Spleen (tissue), 11 donors: ENCODE data around the gene RNF141. TPM values are rescaled to one million over a fixed set of nuclear protein-coding genes. Genes with fewer than 3 reads are reported as not detected.

Source experiments
- DNase-seq: peaks from one replicate; pipeline ENCODE4 v3.0.0-alpha.2; 2020
- H3K27ac ChIP-seq, 8 donors: fragments of 200-600 bp; sonication (generic) in 7 of 8; 1 replicate in 4 of 8; 2 replicates in 4 of 8; pipeline versions ENCODE4 v1.5.0 to v1.8.0; 2016 to 2021; ENCODE audit warnings: inconsistent platforms in 4 of 8, mild to moderate bottlenecking in 4 of 8, moderate library complexity in 1 of 8
- H3K27me3 ChIP-seq, 7 donors: fragments of 200-600 bp; sonication (generic) in 6 of 7; replicated peaks in 1 of 7; 1 replicate in 4 of 7; 2 replicates in 3 of 7; pipeline versions ENCODE4 v1.5.0 to v1.8.0; 2016 to 2021; ENCODE audit warnings: inconsistent platforms in 3 of 7, mild to moderate bottlenecking in 1 of 7
- H3K36me3 ChIP-seq, 6 donors: fragments of 200-600 bp; sonication (generic) in 5 of 6; 1 replicate in 4 of 6; 2 replicates in 2 of 6; pipeline versions ENCODE4 v1.5.0 to v1.8.0; 2016 to 2021; ENCODE audit warnings: inconsistent platforms in 2 of 6
- H3K4me1 ChIP-seq, 6 donors: fragments of 200-600 bp; sonication (generic) in 5 of 6; 1 replicate in 3 of 6; 2 replicates in 3 of 6; pipeline versions ENCODE4 v1.5.0 to v1.8.0; 2016 to 2021; ENCODE audit warnings: inconsistent platforms in 3 of 6
- H3K4me3 ChIP-seq, 8 donors: fragments of 200-600 bp; sonication (generic) in 7 of 8; 1 replicate in 4 of 8; 2 replicates in 4 of 8; pipeline versions ENCODE4 v1.5.0 to v1.8.0; 2016 to 2021; ENCODE audit warnings: inconsistent platforms in 4 of 8, mild to moderate bottlenecking in 4 of 8, moderate library complexity in 2 of 8
- H3K9me3 ChIP-seq, 8 donors: fragments of 200-600 bp; sonication (generic) in 7 of 8; 1 replicate in 4 of 8; 2 replicates in 4 of 8; pipeline versions ENCODE4 v1.5.0 to v1.8.0; 2016 to 2021; ENCODE audit warnings: inconsistent platforms in 4 of 8
- CTCF ChIP-seq, 11 experiments: fragments of 200-600 bp in 7 of 11; fragments of 450-650 bp in 4 of 11; sonication (generic) in 4 of 11; IDR thresholded peaks in 8 of 11; conservative IDR thresholded peaks in 3 of 11; 1 replicate in 7 of 11; 2 replicates in 4 of 11; pipeline versions ENCODE4 v1.4.0 to v1.8.0; 2016 to 2021; ENCODE audit warnings: antibody characterized with exemption in 11 of 11, inconsistent platforms in 4 of 11, mild to moderate bottlenecking in 1 of 11
- POLR2A ChIP-seq, 3 donors: fragments of 450-650 bp; IDR thresholded peaks; one replicate each; pipeline ENCODE4 v1.5.1; 2017; ENCODE audit warnings: antibody characterized with exemption in 3 of 3, mild to moderate bottlenecking in 1 of 3
- POLR2AphosphoS5 ChIP-seq, 3 donors: sonication (generic); formaldehyde crosslinking; IDR thresholded peaks; one replicate each; pipeline ENCODE4 v1.5.1; 2017; ENCODE audit warnings: antibody characterized with exemption in 3 of 3
- WGBS, 5 donors: extraction: QIAGEN DNeasy Blood & Tissue Kit in 3 of 5; methylation state at CpG; one replicate each; pipeline versions ENCODE4 v1.1.5 to v1.1.7; 2013 to 2018; 5-methylcytosine and 5-hydroxymethylcytosine counted together
- intact Hi-C: fragments of 100-400 bp; cut with DNase I; formaldehyde crosslinking; loops from one replicate; pipeline ENCODE4 v1.15.0; 2023; ENCODE audit warnings: low total_unique reads
- polyA plus RNA-seq, 3 donors: library from polyadenylated mRNA; stranded (reverse); fragments of 200-250 nt; gene quantifications; one replicate each; pipeline ENCODE4 v1.2.1, GENCODE V29; 2013
- total RNA-seq, 7 donors: library from RNA; depleted of rRNA in 3 of 7; stranded (reverse); fragments of >200 nt in 3 of 7; fragmentation: NEBNext Ultra II Directional in 4 of 7; extraction: Animal tissue kit (Norgen Biotek cat#: 25700) in 4 of 7; gene quantifications; one replicate each; pipeline versions ENCODE4 v1.1.0 to v1.2.1, GENCODE V29; 2016 to 2021
- donor health status: healthy with polysubstance abuse.
- donor health status: DM: no; HTN: no; CAD: no; lungs with moderate emphysema.
- donor health status: DM: no; HTN: no; CAD: no.
- donor health status: Bipolar disorder and iron deficiency.
- donor health status: healthy.
- donor health status: DM: no; HTN: no; CAD: no.
- donor health status: DM: yes; HTN: yes; CAD: no.

The RNF141 gene
- total and polyA plus RNA-seq, 10 donors, result 13.3 to 86.2 (median 48.8) TPM

- no peak for TF ChIP-seq POLR2A (IDR thresholded peaks at IDR 0.05)
- no peak for TF ChIP-seq CTCF (IDR thresholded peaks at IDR 0.05 in 8 of 11, conservative IDR thresholded peaks at IDR 0.05 in 3 of 11)
- TF ChIP-seq POLR2AphosphoS5 (IDR thresholded peaks at IDR 0.05), result peak in 1 of 3 donors; percentile 46
- Histone ChIP-seq H3K36me3 (peaks cover 0 to 74% (median 7%) of the 10 kb centered on the region in 6 donors), H3K27me3 (no peaks in the 10 kb centered on the region), H3K4me1 (peaks cover 0 to 39% (median 22%) of the 10 kb centered on the region in 6 donors), H3K27ac (peak overlapping the region in 2 of 8 donors; percentile 5 to 13), H3K9me3 (no peaks in the 10 kb centered on the region), H3K4me3 (no peak overlapping the region)
- intact Hi-C loops, result loop anchor here (10.0 kb wide), 1 partner anchor 84 kb away; no protein-coding TSS in a partner anchor
- 66 to 86% (median 80%) methylated on average over 3 of the region's 3 CpGs for WGBS, 5 donors
- no peak for DNase-seq
These were observed 20.2 kb upstream of the RNF141 start for GRCh38 chr11:10561043-10561818.

GRCh38 chr11:10558288-10558687, 17.3 kb upstream of the RNF141 start:
- Histone ChIP-seq H3K36me3 (peaks cover 0 to 62% (median 7%) of the 10 kb centered on the region in 6 donors), H3K27me3 (no peaks in the 10 kb centered on the region), H3K27ac (no peak overlapping the region), H3K4me1 (peaks cover 0 to 14% (median 3%) of the 10 kb centered on the region in 6 donors), H3K9me3 (no peaks in the 10 kb centered on the region), H3K4me3 (no peak overlapping the region)
- no peak for DNase-seq
- WGBS, 5 donors, result 77 to 95% (median 86%) methylated on average over 3 of the region's 3 CpGs
- intact Hi-C loops, result no loop called here
- TF ChIP-seq POLR2A (IDR thresholded peaks at IDR 0.05) (no peak), POLR2AphosphoS5 (IDR thresholded peaks at IDR 0.05) (no peak), CTCF (IDR thresholded peaks at IDR 0.05 in 8 of 11, conservative IDR thresholded peaks at IDR 0.05 in 3 of 11) (no peak)

- peaks cover 0 to under 1% (median 0%) of the 10 kb centered on the region in 6 donors for H3K4me1 ChIP-seq
- no peak for DNase-seq
- no peak overlapping the region for H3K27ac ChIP-seq
- H3K36me3 ChIP-seq, result peaks cover 0 to 46% (median 7%) of the 10 kb centered on the region in 6 donors
- H3K27me3 ChIP-seq, result no peaks in the 10 kb centered on the region
- WGBS, 5 donors, result 39 to 58% (median 45%) methylated on average over 1 of the region's 1 CpG
- no peak overlapping the region for H3K4me3 ChIP-seq
- no peak for TF ChIP-seq CTCF (IDR thresholded peaks at IDR 0.05 in 8 of 11, conservative IDR thresholded peaks at IDR 0.05 in 3 of 11)
- TF ChIP-seq POLR2AphosphoS5 (IDR thresholded peaks at IDR 0.05), result no peak
- TF ChIP-seq POLR2A (IDR thresholded peaks at IDR 0.05), result no peak
- peaks cover 0 to 8% (median 1%) of the 10 kb centered on the region in 8 donors for H3K9me3 ChIP-seq
- intact Hi-C loops, result no loop called here
These were observed 15.6 kb upstream of the RNF141 start for GRCh38 chr11:10556590-10556989.

- Histone ChIP-seq H3K4me1 (no peaks in the 10 kb centered on the region), H3K9me3 (peaks cover 0 to 9% (median 1%) of the 10 kb centered on the region in 8 donors), H3K36me3 (peaks cover 0 to 3% (median 0%) of the 10 kb centered on the region in 6 donors), H3K27me3 (no peaks in the 10 kb centered on the region), H3K4me3 (no peak overlapping the region), H3K27ac (no peak overlapping the region)
- no peak for DNase-seq
- no peak for TF ChIP-seq CTCF (IDR thresholded peaks at IDR 0.05 in 8 of 11, conservative IDR thresholded peaks at IDR 0.05 in 3 of 11)
- TF ChIP-seq POLR2A (IDR thresholded peaks at IDR 0.05), result no peak
- no peak for TF ChIP-seq POLR2AphosphoS5 (IDR thresholded peaks at IDR 0.05)
- intact Hi-C loops, result no loop called here
- WGBS, 5 donors, result 76 to 93% (median 82%) methylated on average over 3 of the region's 3 CpGs
These were observed 10.9 kb upstream of the RNF141 start for GRCh38 chr11:10551845-10552352.
